GM19238 (cell line): ENCODE results near the gene GDPD2.
A peak's percentile ranks its signal among the peaks of the same experiment; 100 is the strongest.
"Not testable (repeated sequence)": the region's sequence is repeated elsewhere in the genome, so short reads cannot be mapped to it uniquely, and the experiment has no call there.

ENCODE experiments used
- DNase-seq: peaks from one replicate; pipeline ENCODE4 v3.0.0; 2011; ENCODE audit warnings: low spot score; ENCODE audit not compliant: insufficient read length

Gene GDPD2, protein sequence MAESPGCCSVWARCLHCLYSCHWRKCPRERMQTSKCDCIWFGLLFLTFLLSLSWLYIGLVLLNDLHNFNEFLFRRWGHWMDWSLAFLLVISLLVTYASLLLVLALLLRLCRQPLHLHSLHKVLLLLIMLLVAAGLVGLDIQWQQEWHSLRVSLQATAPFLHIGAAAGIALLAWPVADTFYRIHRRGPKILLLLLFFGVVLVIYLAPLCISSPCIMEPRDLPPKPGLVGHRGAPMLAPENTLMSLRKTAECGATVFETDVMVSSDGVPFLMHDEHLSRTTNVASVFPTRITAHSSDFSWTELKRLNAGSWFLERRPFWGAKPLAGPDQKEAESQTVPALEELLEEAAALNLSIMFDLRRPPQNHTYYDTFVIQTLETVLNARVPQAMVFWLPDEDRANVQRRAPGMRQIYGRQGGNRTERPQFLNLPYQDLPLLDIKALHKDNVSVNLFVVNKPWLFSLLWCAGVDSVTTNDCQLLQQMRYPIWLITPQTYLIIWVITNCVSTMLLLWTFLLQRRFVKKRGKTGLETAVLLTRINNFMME

DNA sequence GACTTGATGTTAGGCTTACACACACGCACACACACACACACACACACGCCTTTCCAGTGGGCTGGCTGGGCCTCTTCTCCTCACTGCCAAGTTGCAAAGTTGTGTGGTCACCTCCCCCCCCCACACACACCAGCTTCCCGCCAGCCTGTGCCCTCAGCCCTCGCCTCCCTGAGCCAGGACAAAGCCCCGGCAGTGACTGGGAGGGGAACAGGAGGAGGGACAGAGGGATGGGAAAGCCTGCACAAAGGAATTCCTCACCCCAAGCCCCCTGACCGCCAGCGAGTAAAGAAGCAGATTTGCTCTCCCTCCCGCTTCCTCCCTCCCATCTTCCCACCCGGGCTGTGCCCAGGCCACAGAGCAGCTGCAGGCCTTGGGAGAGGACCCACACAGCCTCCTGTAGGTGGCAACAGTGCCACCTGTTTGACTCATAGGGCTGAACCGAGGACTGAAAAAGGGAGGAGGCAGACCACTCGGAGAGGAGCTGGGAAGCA, at the start of gene GDPD2:
Gene GDPD2 (plus strand): TSS at position 464 of the 491 bp plus-strand sequence. CDS start 1,671 bp downstream, outside the sequence.
- no peak for DNase-seq

DNA sequence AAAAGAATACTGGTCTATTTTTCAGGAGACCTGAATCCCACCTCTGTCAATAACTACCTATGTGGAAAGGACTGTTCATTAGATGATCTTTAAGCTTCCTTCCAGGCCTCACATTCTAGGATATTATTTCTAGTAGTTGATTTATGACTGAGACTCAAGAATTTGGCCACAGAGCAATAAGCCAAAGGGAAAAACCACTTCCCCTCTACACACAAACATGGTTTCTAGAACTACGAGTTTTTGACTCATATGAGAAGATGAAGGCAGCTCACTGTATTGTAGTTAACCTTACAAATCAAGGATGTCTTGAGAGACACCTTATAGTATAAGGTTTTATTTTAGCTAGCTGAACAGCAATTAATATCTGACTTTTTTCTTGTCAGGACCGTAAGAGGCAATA, 36.9 kb upstream of the GDPD2 start:
- DNase-seq: no peak

DNA sequence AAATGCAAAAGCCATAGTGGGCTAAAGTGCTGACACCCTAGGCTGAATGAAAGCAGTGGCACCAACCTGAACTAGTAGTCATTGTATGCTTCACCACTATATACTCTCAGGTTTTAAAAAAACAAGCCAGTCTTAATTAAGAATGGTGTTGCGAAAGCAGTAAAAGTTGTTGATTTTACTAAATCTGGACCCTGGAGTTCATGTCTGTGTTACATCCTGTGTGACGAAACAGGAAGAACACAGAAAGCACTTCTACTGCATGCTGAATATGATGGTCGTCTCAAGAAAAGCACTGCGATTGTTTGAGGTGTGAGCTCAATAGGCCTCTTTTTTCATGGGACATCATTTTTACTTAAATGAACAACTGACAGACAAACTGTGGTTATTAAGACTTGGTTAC, 24.2 kb upstream of the GDPD2 start:
- no peak for DNase-seq

GRCh38 chrX:70400181-70400580, 22.9 kb upstream of the GDPD2 start:
- not testable (repeated sequence) for DNase-seq

GRCh38 chrX:70402721-70403120, 20.4 kb upstream of the GDPD2 start:
- DNase-seq: no peak

- no peak for DNase-seq
These were observed 18.1 kb upstream of the GDPD2 start for GRCh38 chrX:70405003-70405402.

DNA sequence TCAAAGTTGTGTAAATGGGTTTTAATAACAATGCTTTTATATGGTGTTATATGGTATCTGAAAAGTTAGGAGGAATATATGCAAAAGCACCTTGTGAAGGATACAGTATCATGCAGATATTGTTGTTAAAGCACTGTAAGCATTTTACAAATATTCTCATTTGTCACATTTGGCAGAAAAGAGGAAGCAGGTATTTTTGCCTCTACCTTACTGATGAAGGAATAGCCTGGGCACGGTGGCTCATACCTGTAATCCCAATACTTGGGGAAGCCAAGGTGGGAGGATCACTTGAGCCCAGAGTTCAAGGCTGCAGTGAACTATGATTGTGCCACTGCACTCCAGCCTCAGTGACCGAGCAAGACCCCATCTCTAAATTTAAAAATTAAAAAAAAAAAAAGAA, 12.2 kb upstream of the GDPD2 start:
- DNase-seq: no peak

DNA sequence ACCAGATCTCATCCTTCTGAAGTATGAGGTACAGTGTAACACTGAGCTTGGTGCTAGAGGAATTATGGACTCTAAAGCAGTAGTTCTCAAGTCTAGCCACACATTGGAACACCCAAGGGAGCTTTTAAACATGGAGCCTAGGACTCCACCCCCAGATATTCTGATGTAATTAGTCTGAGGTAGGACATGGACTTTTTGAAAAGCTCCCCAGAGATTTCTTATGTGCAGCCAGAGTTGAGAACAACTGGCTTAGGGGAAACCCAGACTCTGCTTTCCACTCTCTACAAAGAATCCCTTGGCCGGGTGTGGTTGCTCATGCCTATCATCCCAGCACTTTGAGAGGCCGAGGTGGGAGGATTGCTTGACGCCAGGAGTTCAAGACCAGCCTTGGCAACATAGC, 11.6 kb upstream of the GDPD2 start:
- no peak for DNase-seq

GRCh38 chrX:70421618-70422017, 1.5 kb upstream of the GDPD2 start:
- no peak for DNase-seq

- no peak for DNase-seq
These were observed 992 bp downstream of the GDPD2 start for GRCh38 chrX:70423936-70424675.

- DNase-seq: no peak
These were observed 1.7 kb downstream of the GDPD2 start for GRCh38 chrX:70424801-70425200.

- DNase-seq: no peak
These were observed 3.5 kb downstream of the GDPD2 start for GRCh38 chrX:70426286-70427278.

- DNase-seq: no peak
These were observed 4.3 kb downstream of the GDPD2 start for GRCh38 chrX:70427365-70427764.

GRCh38 chrX:70429759-70430158, 6.6 kb downstream of the GDPD2 start:
- DNase-seq: no peak

- DNase-seq: no peak
These were observed 10.1 kb downstream of the GDPD2 start for GRCh38 chrX:70432936-70433847.

GRCh38 chrX:70433848-70434351, 10.8 kb downstream of the GDPD2 start:
- peak; percentile 61 for DNase-seq

- DNase-seq: peak; percentile 65
These were observed 11.3 kb downstream of the GDPD2 start for GRCh38 chrX:70434352-70434866.

- DNase-seq: no peak
These were observed 11.9 kb downstream of the GDPD2 start for GRCh38 chrX:70434914-70435586.

GRCh38 chrX:70436343-70436742, 13.2 kb downstream of the GDPD2 start:
- DNase-seq: no peak
